Activated CD4-positive, alpha-beta T cell treated with anti-CD3 and anti-CD28 coated beads, Interleukin-2, amount 50 U/mL, for 16 hours (primary cell): Measurements from ENCODE around the gene HS6ST1.
"Not testable (repeated sequence)": the region's sequence is repeated elsewhere in the genome, so short reads cannot be mapped to it uniquely, and the experiment has no call there.

Source experiments
- DNase-seq: peaks from one replicate; pipeline ENCODE4 v3.0.0-alpha.2; 2020

Gene HS6ST1

DNA sequence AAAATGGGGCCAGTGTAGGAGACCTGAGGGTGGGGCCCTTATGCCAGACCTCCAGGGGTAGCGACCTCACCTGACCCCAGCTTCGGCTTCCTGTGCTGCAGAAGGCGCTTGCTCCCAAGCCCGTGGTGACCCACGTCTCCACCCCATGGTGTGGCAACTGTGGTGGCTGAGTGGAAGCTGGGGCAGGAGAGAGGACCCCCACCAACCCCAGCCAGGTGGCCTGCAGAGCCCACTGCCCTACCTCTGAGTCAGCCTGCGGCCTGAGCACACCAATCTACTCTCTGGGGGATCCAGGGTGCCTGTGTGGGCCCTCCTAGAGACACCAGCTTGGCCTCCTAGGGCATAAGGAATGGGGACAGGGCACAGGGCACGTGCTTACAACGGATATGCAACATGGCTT lies 52.2 kb downstream of the HS6ST1 start:
- DNase-seq: not testable (repeated sequence)

DNA sequence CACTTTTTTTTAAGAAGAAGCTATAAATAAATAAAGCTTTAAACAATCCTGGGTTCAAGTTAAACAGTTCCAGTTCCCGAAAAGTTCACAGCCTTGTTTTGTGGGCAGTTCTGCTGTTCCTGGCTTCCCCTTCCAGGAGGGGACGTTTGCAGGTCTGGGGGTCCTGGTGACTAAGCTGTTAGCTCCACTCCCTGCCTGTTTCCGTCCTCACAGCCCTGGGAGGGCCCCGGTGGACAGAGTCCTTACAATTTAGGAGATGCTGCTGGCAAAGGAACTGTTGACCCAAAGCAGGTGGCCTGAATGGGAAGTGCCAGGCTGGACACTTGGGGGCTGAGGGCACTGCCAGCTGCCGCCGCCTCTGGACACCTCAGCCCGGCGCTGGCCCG lies 53.1 kb downstream of the HS6ST1 start:
- DNase-seq: not testable (repeated sequence)

DNA sequence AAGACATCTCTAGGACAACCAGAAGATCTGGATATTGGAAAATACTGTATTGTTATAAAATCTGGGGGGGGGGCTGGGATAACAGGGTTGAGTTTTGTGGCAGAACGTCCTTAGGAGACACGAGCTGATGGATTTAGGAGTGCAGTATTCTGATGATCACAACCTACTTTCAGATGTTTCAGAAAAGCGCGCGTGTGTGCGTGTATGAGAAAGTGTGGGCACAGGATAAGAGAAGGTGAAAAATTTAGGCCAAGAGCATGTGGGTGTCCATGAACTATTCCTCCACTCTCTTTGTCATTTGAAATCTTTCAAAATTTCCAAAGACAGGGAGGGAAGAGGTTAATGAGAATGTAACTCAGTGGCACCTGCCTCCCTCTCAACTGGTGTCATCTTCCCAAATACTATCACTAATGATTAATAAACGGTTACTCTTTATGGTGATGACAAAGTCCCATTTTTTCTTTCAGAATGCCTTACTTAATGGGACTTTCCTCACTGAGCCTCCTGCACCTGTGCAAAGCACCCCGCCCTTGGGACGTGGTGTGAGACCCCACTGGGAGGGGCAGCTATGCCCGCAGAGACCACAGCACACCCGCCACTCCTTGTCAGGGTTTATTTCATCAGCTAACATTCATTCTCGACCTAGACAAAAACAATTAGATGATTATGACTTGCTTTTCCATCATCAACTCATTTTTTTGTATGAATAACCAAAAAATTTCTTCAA lies 53.6 kb downstream of the HS6ST1 start:
- DNase-seq: no peak

DNA sequence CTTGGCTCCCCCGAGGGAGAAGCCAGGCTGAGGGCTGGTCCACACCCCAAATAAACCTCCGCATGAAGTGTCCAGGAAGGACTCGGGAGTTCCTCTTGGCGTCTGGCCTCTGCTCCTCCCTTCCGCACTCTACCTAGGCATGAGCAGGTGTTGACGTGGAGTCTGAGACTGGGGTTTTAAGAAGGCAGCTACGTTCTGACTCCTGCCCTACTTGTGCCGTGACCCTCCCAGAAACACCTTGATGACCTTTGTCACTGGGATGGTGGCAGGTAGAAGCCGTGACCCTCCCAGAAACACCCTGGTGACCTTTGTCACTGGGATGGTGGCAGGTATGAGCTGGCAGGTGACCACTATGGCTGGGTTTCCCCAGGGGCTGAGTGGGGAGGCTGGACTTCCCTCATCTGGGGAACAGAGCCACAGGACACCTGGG lies 54.8 kb downstream of the HS6ST1 start:
- DNase-seq: no peak

DNA sequence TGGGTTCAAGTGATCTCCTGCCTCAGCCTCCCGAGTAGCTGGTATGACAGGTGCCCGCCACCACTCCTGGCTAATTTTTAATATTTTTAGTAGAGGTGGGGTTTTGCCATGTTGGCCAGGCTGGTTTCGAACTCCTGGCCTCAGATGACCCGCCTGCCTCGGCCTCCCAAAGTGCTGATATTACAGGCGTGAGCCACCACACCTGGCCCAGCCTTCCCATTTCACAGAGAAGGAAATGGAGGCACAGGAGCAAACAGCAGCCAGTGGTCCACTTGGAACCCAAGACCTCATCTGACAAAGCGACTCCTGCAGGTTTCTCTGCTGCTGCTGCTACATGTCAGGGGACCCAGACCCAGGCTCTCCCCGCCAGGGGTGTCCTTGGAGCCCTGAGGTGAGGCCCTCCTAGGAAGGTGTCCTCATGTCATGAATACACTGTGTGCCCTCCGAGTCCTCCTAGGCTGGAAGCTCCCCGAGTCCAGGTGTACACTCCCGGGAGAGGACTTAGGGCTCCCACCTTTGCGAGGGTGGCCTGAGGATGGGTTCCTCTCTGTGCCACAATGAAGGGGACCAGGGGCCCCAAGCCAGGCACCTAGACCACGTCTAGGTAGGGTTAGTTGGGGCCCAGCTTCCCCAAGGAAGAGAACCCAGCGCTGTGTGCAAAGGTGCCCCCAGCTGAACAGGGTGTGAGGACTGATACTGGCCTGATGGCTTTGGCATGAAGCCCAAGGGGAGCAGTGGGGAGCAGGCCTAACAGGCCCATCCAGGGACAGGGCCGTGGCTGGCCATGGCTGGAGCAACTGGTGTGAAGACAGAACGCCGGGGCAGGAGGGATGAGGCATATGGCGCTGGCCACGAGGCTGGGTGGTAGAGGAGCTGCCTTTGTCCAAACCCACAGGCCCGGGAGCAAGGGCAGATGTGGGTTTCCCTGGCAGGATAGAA lies 56.1 kb downstream of the HS6ST1 start:
- no peak for DNase-seq

DNA sequence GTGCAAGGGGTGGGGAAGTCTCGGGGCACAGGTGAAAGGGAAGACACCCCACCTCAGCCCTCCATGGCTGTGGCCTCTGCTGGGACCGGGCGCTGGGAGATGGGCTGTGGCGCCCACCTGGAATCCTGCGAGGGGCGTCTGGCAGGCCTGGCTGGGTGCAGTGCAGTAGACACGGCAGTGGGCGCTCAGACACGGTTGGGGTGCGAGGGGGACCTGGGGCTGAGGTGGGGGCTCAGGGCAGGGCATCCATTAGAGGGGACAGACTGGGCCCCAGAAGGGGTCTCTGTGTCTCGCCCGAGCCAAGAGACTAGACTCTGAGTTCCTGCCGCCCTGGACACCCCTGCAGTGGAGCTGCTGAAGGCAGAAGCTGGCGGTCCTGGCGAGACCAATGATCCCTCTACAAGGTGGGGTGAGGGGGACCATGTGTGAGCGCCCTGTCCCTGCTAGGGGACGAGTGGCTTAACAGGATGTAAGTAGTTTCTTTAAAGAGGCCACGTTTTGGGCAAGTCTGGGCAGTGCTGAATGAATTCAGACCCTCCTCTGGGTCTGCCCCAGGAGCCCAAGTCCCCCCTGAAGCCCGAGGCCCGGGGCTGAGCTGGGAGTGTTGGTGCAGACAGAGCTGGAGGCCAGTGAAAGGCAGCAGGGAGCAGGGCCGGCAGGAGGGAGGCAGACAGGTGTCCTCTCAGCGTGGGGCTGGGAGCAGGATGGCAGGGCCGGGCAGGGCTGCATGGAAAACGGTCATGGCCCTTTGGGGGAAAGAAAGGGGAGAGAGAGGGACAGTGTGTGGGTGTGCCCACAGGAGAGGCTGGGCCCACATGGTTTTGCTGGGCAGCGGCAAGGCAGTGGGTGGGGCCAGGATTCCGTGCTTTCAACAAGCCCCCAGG lies 57.2 kb downstream of the HS6ST1 start:
- no peak for DNase-seq

DNA sequence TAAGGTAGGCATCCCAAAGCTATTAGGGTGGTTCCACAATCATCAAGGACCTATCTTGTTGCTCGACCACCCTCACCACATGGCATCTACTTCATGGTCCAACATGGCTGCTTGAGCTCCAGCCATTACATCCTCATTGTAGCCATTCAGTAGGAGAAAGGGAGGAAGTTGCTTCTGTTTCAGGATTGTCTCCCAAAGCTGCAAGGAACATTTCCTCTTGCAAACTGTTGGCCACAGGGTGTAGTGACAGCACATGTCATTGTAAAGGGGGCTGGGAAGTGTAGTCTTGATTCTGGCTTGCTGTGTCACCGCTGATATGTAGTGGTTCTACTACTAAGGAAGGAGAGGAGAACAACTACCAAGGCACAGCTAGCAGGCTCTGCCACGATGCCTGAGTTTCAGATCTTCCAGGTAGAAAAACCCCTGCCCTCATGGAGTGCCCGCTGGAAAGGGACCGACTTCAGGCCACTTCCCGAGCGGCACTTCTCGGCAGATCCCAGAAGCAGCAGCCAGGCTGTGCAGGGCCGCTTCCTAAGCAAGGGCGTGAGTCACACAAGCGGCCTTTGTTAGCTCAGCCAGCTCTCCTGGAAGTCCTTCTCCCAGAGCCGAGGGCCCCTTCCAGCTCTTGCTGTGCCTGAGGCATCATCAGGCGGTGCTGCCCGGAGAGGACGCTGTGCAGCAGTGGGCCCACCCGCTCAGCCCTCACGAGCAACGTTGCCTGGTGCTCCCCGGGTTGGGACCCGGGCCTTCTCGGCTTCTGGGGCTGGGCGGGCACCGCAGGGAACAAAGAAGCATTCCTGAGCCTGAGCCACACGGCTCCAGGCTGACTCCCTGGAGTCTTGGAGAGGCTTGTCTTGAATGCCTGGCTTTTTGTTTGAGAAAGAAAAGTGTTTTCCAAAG lies 58.2 kb downstream of the HS6ST1 start:
- DNase-seq: no peak

DNA sequence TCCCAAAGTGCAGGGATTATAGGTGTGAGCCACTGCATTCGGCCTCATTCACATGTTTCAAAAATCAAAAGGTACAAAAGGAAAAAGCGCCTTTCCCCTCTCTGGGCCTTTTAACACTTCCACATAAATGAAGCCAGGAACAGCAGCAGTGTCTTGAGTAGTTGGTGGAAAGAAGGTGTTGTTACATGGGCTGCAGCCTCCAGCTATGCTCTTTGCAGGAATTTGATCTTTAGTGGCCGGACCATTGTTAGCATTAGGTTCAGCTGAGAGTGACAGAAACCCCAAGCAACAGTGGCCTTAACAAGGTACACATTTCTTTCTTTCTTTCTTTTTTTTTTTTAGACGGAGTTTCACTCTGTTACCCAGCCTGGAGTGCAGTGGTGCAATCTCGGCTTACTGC lies 59.1 kb downstream of the HS6ST1 start:
- no peak for DNase-seq

DNA sequence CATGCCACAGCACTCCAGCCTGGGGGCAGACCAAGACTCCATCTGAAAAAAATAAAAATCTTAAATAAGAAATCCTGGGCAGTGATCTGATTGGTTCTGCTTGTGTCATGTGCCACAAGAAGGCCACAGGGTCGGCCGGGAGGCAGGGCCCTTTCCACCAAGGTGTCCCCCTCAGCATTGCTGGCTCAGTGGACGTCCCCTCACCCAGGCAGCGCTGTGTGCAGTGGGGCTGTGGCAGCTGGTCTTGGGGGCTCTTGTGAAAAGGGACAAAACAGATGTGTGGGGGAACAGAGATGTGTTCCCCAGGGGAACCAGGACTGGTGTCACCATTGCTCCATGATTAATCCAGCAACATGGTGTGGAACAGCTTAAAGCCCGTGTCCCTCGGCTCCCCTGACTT lies 60.5 kb downstream of the HS6ST1 start:
- DNase-seq: no peak

DNA sequence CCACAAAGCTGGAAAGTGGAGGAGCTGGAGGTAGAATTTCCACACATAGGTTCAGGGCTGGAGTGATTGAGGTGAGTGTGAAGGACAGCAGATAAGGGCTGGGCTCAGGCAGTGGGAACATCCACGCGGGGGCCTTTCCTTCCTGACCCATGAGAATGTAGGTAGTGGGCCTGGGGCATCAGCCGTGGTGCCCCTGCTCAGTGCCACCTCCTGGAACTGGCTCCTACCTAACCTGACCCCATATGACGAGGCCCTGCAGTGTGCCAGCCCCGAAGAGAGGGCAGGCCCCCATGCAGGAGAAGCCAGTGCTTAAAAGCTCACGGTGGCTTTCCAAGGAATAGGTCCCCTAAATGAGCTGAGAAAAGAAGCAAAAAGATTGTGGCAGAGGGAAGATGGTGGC lies 66.2 kb downstream of the HS6ST1 start:
- no peak for DNase-seq

DNA sequence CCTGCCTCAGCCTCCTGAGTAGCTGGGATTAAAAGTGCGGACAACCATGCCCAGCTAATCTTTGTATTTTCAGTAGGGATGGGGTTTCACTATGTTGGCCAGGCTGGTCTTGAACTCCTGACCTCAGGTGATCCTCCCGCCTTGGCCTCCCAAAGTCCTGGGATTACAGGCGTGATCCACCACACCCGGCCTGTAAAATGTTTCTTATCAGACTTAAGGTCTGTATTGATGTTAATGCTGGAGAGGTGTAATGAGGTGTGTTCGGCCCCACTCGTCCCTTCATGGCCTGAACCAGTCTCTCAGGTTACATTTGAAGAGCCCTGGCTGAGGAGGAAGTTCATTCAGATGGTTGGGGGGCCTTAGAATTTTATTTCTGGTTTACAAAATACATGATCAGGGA lies 66.6 kb downstream of the HS6ST1 start:
- not testable (repeated sequence) for DNase-seq

DNA sequence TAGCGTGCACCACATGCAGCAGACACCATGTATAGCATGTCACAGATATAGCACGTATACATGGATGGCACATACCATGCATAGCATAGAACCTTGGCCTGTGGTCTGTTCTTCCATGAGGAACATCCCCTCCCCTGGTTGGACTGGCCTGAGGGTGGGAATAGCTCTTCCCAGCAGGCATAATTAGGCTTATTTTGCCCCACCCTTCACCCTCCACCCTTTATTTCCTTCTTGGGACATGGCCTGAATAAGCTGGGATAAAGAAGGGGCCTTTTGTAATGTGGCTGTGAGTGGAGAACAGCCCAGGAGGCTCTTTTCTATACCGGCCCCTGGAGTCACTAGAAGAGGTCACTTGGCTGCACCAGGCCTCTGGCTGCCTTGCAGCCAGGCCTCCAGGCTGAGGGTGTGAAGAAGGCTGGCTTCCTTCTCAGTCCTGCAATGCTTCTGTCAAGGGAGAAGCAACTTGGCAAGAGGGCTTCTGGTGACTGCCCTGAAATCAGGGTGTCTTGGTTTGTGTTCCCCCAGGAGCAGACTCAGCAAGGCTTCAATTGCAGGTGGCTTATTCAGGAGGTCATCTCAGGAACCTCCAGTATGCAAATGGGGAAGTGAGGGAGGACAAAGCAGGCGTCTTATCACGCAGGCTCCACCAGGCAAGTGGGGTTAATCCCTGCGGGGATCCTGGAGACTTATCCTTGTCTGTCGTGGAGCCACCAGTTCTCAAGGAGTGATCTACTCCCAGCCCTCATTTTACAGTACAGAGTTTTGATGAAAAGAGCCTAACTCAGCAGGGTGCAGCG lies 68.2 kb downstream of the HS6ST1 start:
- no peak for DNase-seq

DNA sequence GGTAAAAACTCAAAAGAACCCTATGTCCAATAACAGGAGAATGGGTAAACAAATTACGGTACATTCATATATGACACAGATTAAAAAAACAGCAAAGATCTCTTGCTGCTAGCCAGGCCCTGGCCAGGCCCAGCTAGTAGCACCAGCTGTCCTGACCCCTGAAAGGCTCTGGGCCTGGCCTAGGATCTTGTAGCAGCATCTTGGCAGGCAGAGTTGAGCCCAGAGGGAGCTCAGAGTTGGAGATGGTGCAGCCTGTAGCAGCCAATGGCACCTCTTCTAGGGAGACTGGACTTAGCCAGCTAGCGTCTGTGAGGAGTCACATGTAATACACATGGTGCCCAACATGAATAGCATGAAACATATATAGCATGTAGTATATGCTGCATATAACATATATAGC lies 69.1 kb downstream of the HS6ST1 start:
- DNase-seq: no peak

DNA sequence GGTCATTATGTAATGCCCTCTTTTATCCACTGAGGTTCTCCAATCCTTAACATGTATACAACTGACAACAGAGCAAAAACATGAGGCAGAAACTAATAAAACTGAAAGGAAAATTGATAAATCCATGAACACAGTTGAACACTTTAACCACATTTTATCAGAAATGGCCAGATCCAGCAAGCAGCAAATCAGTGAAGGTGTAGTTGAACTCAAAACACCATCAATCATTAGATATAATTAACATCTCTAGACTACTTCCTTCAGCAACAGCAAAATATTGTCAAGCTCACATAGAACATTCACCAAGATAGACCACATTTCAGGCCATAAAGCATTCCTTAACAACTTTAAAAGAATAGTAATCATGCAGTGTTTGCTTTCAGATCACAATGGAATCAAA lies 72.9 kb downstream of the HS6ST1 start:
- DNase-seq: no peak

DNA sequence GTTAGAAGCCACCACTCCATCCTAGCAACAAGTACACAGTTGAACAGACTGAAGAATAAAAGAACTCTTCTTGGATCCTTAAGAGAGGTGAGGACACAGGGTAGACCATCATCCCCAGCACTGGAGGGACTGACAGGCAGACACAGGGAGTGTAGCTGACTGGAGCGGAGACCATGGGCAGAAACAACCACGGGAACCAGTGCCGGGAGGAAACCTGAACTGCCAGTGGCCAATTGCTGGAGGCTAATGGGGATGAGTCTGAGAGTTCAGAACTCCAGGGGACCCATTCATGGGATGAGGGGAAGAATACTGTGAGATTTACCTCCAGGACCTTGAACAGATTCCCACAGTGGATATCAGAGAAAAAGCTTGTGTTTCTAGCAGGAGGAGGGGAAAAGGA lies 76.8 kb downstream of the HS6ST1 start:
- DNase-seq: no peak

DNA sequence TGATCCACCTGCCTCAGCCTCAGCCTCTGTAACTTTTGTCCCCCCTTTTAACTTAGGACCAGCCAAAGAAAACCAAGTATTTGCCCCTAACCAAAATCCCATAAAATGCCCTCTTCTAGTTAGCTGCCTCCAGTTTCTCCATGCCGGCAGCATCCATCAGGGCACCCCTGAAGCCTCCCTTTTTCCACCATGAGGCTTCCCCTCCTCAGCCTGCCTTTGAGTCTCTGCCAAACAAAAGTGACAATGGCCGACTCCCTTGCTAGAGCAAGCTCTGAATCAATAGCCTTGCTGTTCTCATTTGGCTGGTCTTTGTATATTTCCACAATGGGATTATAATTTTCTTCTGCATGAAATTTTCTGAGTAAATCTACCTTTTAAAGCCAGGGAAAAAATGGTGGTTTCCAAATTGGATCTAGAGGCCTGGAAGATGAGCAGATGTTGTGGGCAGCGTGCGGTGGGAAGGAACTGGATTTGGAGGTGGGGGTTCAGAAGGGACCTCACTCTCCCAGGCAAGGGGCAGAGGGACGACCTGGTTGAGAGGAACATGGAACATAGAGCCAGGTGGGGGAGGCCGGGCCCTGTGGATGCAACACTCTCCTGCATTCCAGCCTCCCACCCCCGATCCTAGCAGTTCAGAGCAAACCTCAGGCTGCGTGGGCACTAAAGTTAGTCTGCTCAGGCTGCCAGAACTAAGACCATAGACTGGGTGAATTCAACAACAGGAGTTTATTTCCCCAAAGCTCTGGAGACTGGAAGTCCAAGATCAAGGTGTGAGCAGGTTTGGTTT lies 80.6 kb downstream of the HS6ST1 start:
- no peak for DNase-seq

DNA sequence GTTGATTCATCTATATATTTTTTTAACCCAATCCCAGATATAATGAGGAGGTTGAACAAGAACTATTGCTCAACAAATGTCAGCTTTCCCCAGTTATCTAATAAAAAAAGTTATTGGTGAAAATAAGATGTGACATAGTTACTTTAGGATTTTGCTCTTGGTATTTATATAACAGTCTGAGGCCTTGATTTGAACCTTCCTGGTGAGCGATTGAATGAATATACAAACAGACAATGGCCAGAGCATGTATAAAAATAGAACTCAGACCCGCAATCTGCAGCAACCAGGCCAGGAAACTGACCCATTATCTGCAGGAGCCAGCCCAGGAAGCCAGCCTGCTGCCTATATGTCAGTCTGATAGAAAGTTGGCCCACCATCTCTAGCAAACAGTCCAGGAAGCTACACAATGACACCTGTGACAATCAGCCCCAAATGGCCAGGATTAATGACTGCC lies 81.6 kb downstream of the HS6ST1 start:
- no peak for DNase-seq

DNA sequence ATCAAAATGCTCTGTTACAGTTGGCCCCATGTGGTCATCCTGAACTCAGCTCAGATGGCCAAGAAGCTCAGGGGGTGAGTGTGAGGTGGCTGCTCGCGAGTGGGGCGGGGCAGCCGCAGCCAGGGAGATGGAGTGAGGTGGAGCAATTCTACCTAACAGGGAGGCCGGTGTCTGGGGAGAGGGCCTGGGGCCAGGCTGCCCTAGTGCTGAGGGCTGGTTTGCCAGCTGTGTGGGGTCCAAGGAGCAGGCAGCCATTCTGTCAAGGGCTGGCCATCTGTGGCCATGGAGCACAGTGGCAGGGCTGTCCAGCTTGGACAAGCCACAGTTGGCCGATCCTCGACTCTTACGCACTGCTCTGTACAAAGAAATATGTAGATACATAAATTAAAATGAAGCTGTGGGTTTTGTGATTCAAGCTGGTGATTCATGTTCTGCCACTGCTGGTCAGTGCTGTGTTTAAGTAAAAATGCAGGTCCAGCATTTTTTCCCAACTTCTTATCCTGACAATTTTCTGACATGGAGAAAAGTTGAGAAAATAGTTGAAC lies 82.1 kb downstream of the HS6ST1 start:
- no peak for DNase-seq

DNA sequence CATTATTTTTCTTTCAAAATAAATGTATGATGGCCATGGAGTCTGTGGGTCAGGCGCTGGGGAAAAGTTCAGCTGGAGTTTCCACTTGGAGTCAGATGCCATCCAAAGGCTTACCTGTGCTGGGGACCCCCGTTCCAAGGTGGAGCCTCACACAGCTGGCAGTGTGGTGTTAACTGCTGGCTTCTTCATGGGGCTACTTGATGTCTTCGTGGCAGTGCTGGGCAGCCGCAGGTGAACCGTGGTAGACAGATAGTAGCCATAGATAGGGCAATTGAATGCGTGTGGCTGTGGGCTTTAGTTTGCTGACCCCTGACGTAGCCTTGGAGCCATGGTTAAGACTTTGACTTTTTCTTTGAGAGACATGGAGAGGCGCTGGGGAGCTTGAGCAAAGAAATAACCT lies 83.1 kb downstream of the HS6ST1 start:
- DNase-seq: no peak

DNA sequence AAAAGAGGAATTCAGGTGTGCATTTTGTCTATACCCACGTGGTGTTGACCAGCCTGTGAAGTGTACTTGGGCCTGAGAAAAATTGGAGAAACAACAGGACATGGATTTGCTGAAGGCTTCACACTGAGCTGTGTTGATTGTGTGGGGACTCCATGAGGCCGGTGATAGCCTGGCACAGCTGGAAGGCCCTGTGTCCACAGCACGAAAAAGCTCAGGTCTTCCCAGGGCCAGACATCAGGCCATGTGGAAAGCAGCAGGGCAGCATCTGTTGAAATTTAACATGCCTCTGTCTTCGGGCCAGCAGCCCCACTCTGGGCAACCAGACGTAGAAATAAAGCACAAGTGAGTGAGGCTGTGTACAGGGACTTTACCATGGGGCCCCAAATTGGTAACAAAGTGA lies 84.1 kb downstream of the HS6ST1 start:
- DNase-seq: no peak
